ENCODE data around the gene WDR36.

DNA sequence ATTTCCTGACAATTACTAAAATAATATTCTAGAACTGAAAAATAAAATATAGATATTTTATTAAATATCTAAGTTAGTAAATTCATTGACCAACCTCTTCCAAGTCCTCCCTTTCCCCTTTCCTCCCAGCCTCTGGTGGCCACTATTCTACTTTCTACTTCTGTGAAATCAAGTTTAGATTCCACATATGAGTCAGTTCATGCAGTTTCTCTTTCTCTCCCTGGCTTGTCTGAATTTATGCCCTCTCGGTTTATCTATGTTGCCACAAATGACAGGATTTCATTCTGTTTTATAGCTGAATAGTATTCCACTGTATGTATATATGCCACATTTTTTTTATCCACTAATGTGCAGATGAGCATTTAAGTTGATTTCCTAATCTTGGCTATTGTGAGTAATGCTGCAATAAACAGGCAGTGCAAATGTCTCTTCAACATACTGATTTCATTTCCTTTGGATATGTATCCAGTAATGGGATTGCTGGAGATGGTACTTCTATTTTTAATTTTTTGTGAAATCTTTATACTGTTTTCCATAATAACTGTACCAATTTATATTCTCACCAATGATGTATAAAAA, 52.3 kb downstream of the WDR36 start:
- TF ChIP-seq RAD21 (IDR thresholded peaks at IDR 0.05; ENCODE audit: low read length): no peak
- no peak for TF ChIP-seq POLR2A (IDR thresholded peaks at IDR 0.05; ENCODE audit: low read depth, low read length)
- TF ChIP-seq, protein P1, sequence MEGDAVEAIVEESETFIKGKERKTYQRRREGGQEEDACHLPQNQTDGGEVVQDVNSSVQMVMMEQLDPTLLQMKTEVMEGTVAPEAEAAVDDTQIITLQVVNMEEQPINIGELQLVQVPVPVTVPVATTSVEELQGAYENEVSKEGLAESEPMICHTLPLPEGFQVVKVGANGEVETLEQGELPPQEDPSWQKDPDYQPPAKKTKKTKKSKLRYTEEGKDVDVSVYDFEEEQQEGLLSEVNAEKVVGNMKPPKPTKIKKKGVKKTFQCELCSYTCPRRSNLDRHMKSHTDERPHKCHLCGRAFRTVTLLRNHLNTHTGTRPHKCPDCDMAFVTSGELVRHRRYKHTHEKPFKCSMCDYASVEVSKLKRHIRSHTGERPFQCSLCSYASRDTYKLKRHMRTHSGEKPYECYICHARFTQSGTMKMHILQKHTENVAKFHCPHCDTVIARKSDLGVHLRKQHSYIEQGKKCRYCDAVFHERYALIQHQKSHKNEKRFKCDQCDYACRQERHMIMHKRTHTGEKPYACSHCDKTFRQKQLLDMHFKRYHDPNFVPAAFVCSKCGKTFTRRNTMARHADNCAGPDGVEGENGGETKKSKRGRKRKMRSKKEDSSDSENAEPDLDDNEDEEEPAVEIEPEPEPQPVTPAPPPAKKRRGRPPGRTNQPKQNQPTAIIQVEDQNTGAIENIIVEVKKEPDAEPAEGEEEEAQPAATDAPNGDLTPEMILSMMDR (conservative IDR thresholded peaks at IDR 0.05; ENCODE audit: low read depth, low read length): no peak
- TF ChIP-seq, protein P2, sequence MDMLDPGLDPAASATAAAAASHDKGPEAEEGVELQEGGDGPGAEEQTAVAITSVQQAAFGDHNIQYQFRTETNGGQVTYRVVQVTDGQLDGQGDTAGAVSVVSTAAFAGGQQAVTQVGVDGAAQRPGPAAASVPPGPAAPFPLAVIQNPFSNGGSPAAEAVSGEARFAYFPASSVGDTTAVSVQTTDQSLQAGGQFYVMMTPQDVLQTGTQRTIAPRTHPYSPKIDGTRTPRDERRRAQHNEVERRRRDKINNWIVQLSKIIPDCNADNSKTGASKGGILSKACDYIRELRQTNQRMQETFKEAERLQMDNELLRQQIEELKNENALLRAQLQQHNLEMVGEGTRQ (IDR thresholded peaks at IDR 0.05; ENCODE audit: low read depth, low read length): no peak
- TF ChIP-seq NFE2L2 (IDR thresholded peaks at IDR 0.05; ENCODE audit: low read depth, low read length): no peak
- TF ChIP-seq CHD1 (IDR thresholded peaks at IDR 0.05; ENCODE audit: low read depth, low read length): no peak
- TF ChIP-seq FOS (IDR thresholded peaks at IDR 0.05; ENCODE audit: low read depth, low read length): no peak
- no peak for TF ChIP-seq MXI1 (IDR thresholded peaks at IDR 0.05; ENCODE audit: borderline replicate concordance, low read depth, low read length)
- no peak for TF ChIP-seq BHLHE40 (IDR thresholded peaks at IDR 0.05; ENCODE audit: low read depth, low read length)

Measured in IMR-90 (cell line).